ENCODE results near the gene GBP5. TPM values are rescaled to one million over a fixed set of nuclear protein-coding genes. Genes with fewer than 3 reads are reported as not detected.
"Not testable (repeated sequence)": the region's sequence is repeated elsewhere in the genome, so short reads cannot be mapped to it uniquely, and the experiment has no call there.

The GBP5 gene
- polyA plus RNA-seq = 1 to 10 TPM in 2 of 3 donors, under 1 TPM in 1; 0.71 to 1.4 (median 1.0) TPM

- not testable (repeated sequence) for H3K27ac ChIP-seq (ENCODE audit: low read depth, low read length)
- WGBS, 3 donors = 45 to 83% (median 64%) methylated on average over 16 of the region's 16 CpGs
These were observed at the start of gene GBP5 for GRCh38 chr1:89272269-89273041. TSS of gene GBP5 (minus strand) at chr1:89272860. CDS start at chr1:89269555, 3,305 bp downstream.

GRCh38 chr1:89322402-89322801, 49.7 kb upstream of the GBP5 start:
- WGBS, 3 donors = 14 to 29% (median 18%) methylated on average over 1 of the region's 1 CpG
- H3K27ac ChIP-seq (ENCODE audit: low read depth, low read length) = no peak overlapping the region

GRCh38 chr1:89312572-89312971, 39.9 kb upstream of the GBP5 start:
- no peak overlapping the region for H3K27ac ChIP-seq (ENCODE audit: low read depth, low read length)

GRCh38 chr1:89311757-89312156, 39.1 kb upstream of the GBP5 start:
- 31 to 68% (median 40%) methylated on average over 4 of the region's 4 CpGs for WGBS, 3 donors
- H3K27ac ChIP-seq (ENCODE audit: low read depth, low read length) = no peak overlapping the region

- no peak overlapping the region for H3K27ac ChIP-seq (ENCODE audit: low read depth, low read length)
These were observed 38.3 kb upstream of the GBP5 start for GRCh38 chr1:89310976-89311375.

GRCh38 chr1:89310505-89310904, 37.8 kb upstream of the GBP5 start:
- H3K27ac ChIP-seq (ENCODE audit: low read depth, low read length) = no peak overlapping the region
- 21 to 72% (median 35%) methylated on average over 1 of the region's 1 CpG for WGBS, 3 donors

- WGBS, 3 donors = 56 to 78% (median 74%) methylated on average over 1 of the region's 1 CpG
- no peak overlapping the region for H3K27ac ChIP-seq (ENCODE audit: low read depth, low read length)
These were observed 37.2 kb upstream of the GBP5 start for GRCh38 chr1:89309828-89310227.

GRCh38 chr1:89306273-89306672, 33.6 kb upstream of the GBP5 start:
- H3K27ac ChIP-seq (ENCODE audit: low read depth, low read length) = no peak overlapping the region
- 70 to 94% (median 80%) methylated on average over 2 of the region's 2 CpGs for WGBS, 3 donors

- no peak overlapping the region for H3K27ac ChIP-seq (ENCODE audit: low read depth, low read length)
- WGBS, 3 donors = 68 to 78% (median 75%) methylated on average over 2 of the region's 2 CpGs
These were observed 32.8 kb upstream of the GBP5 start for GRCh38 chr1:89305493-89305892.

GRCh38 chr1:89304572-89305230, 32.0 kb upstream of the GBP5 start:
- WGBS, 3 donors = 76 to 96% (median 88%) methylated on average over 2 of the region's 2 CpGs
- H3K27ac ChIP-seq (ENCODE audit: low read depth, low read length) = no peak overlapping the region

GRCh38 chr1:89302697-89303332, 30.2 kb upstream of the GBP5 start:
- WGBS, 3 donors = 88 to 97% (median 97%) methylated on average over 18 to 25 of the region's 25 CpGs

GRCh38 chr1:89299739-89300463, 27.2 kb upstream of the GBP5 start:
- not testable (repeated sequence) for H3K27ac ChIP-seq (ENCODE audit: low read depth, low read length)
- 44 to 48% (median 46%) methylated on average over 3 of the region's 3 CpGs for WGBS, 3 donors

More at GRCh38 chr1:89302697-89303332, 30.2 kb upstream of the GBP5 start:
- H3K27ac ChIP-seq (ENCODE audit: low read depth, low read length) = no peak overlapping the region

- no peak overlapping the region for H3K27ac ChIP-seq (ENCODE audit: low read depth, low read length)
These were observed 25.8 kb upstream of the GBP5 start for GRCh38 chr1:89298461-89298860.

GRCh38 chr1:89295187-89295586, 22.5 kb upstream of the GBP5 start:
- WGBS, 3 donors = 25 to 49% (median 38%) methylated on average over 1 of the region's 1 CpG
- H3K27ac ChIP-seq (ENCODE audit: low read depth, low read length) = no peak overlapping the region

GRCh38 chr1:89291276-89291675, 18.6 kb upstream of the GBP5 start:
- WGBS, 3 donors = 82 to 92% (median 90%) methylated on average over 2 of the region's 2 CpGs
- no peak overlapping the region for H3K27ac ChIP-seq (ENCODE audit: low read depth, low read length)

- 95 to 100% (median 100%) methylated on average over 2 of the region's 2 CpGs for WGBS, 3 donors
- no peak overlapping the region for H3K27ac ChIP-seq (ENCODE audit: low read depth, low read length)
These were observed 15.3 kb upstream of the GBP5 start for GRCh38 chr1:89288051-89288340.

- 48 to 59% (median 53%) methylated on average over 5 of the region's 5 CpGs for WGBS, 3 donors
- no peak overlapping the region for H3K27ac ChIP-seq (ENCODE audit: low read depth, low read length)
These were observed 14.8 kb upstream of the GBP5 start for GRCh38 chr1:89287181-89288050.

- 20 to 51% (median 24%) methylated on average over 3 of the region's 3 CpGs for WGBS, 3 donors
- H3K27ac ChIP-seq (ENCODE audit: low read depth, low read length) = no peak overlapping the region
These were observed 14.0 kb upstream of the GBP5 start for GRCh38 chr1:89286549-89287180.

Data from adipose tissue (tissue), 3 donors.